GM12878 (cell line): Measurements from ENCODE around the gene EVX2. TPM values are rescaled to one million over a fixed set of nuclear protein-coding genes. Genes with fewer than 3 reads are reported as not detected.

Experiments
- ATAC-seq: fragments of 200-7000 bp; cut with Tn5 transposase; 3 replicates; pipeline ENCODE4 v1.9.1; 2020; ENCODE audit warnings: mild to moderate bottlenecking, moderate library complexity
- BruUV-seq: library from RNA; stranded (reverse); fragments of 400-500 nt; replicated peaks from 2 replicates; lab custom pipeline; 2021; lab: Mats Ljungman, UMichigan
- CTCF ChIA-PET: fragments of 300-600 bp; sonication (Branson Sonifier 250); formaldehyde crosslinking; extraction: SDS; loops from one replicate; lab custom pipeline; 2021; ENCODE audit warnings: inconsistent platforms; lab: Yijun Ruan, JAX
- POLR2A ChIA-PET: fragments of 350-600 bp; formaldehyde crosslinking; extraction: SDS; loops from one replicate; lab custom pipeline; 2021; ENCODE audit warnings: inconsistent platforms; lab: Charles Lee
- RAD21 ChIA-PET: fragments of 300-600 bp; sonication (Branson Sonifier 250); formaldehyde crosslinking; loops from one replicate; lab custom pipeline; 2023; ENCODE audit warnings: antibody characterized with exemption; ENCODE audit not compliant: unreplicated experiment; lab: Charles Lee
- SMC1A ChIA-PET: fragments of 300-600 bp; sonication (Branson Sonifier 250); formaldehyde crosslinking; loops from one replicate; lab custom pipeline; 2023; ENCODE audit not compliant: unreplicated experiment, uncharacterized antibody; lab: Charles Lee
- DNase-seq: peaks from one replicate; pipeline ENCODE4 v3.0.0-alpha.2; 2011; ENCODE audit warnings: low read depth, low spot score
- FAIRE-seq: peaks from 3 replicates; lab custom pipeline; 2011; peaks lifted over from hg19 to GRCh38; lab: Jason Lieb, UNC
- H2AFZ ChIP-seq: 2 replicates; pipeline ENCODE4 v1.6.0; 2011; ENCODE audit warnings: low read depth, low read length, control low read depth; ENCODE audit not compliant: control insufficient read depth
- H3K27ac ChIP-seq: 2 replicates; pipeline ENCODE4 v1.5.1; 2011; ENCODE audit warnings: control low read depth; ENCODE audit not compliant: control insufficient read depth, insufficient read depth
- H3K27me3 ChIP-seq, 2 experiments: replicated peaks in 1 of 2; 2 replicates each; pipeline versions ENCODE4 v1.6.0 to v1.6.1; 2011; ENCODE audit warnings: low read length in 1 of 2; ENCODE audit not compliant: control insufficient read depth in 2 of 2, insufficient read depth in 2 of 2
- H3K36me3 ChIP-seq, 2 experiments: 2 replicates each; pipeline ENCODE4 v1.5.1; 2011; ENCODE audit warnings: low read length in 1 of 2; ENCODE audit not compliant: control insufficient read depth in 2 of 2, insufficient read depth in 2 of 2
- H3K4me1 ChIP-seq: 2 replicates; pipeline ENCODE4 v1.6.1; 2011; ENCODE audit warnings: mild to moderate bottlenecking, low read length, moderate library complexity, mixed read lengths; ENCODE audit not compliant: control insufficient read depth, insufficient read depth
- H3K4me2 ChIP-seq: 2 replicates; pipeline ENCODE4 v1.6.0; 2011; ENCODE audit warnings: control low read depth; ENCODE audit not compliant: control insufficient read depth, insufficient read depth
- H3K4me3 ChIP-seq: fragments of 200-600 bp; sonication (generic); 2 replicates; pipeline ENCODE4 v1.5.1; 2016
- H3K79me2 ChIP-seq: 2 replicates; pipeline ENCODE4 v1.6.0; 2011; ENCODE audit warnings: low read length; ENCODE audit not compliant: control insufficient read depth, insufficient read depth
- H3K9ac ChIP-seq: 2 replicates; pipeline ENCODE4 v1.8.0; 2011; ENCODE audit warnings: low read length, control low read depth, mixed read lengths; ENCODE audit not compliant: control insufficient read depth, insufficient read depth
- H3K9me3 ChIP-seq: replicated peaks from 3 replicates; pipeline ENCODE4 v1.5.1; 2011; ENCODE audit warnings: mild to moderate bottlenecking, low read length; ENCODE audit not compliant: control insufficient read depth, insufficient read depth
- H4K20me1 ChIP-seq: 2 replicates; pipeline ENCODE4 v1.6.0; 2011; ENCODE audit not compliant: control insufficient read depth, insufficient read depth
- FOS ChIP-seq: IDR thresholded peaks from 3 replicates; pipeline ENCODE4 v1.6.1; 2011; ENCODE audit warnings: borderline replicate concordance; ENCODE audit not compliant: insufficient read length; ENCODE audit errors: extremely low read depth
- MYB ChIP-seq: fragments of 150-350 bp; IDR thresholded peaks from 2 replicates; pipeline ENCODE4 v1.6.1; 2014; ENCODE audit warnings: mild to moderate bottlenecking, low read depth, low read length, borderline replicate concordance
- NFIC ChIP-seq: IDR thresholded peaks from 2 replicates; pipeline ENCODE4 v1.6.1; 2012; ENCODE audit warnings: low read depth, mild to moderate bottlenecking, inconsistent platforms, low read length, moderate library complexity
- RUNX3 ChIP-seq: IDR thresholded peaks from 2 replicates; pipeline ENCODE4 v1.6.1; 2012; ENCODE audit warnings: low read length, inconsistent platforms
- SIX5 ChIP-seq: IDR thresholded peaks from 2 replicates; pipeline ENCODE4 v1.6.1; 2011; ENCODE audit warnings: mild to moderate bottlenecking, low read depth, low read length, moderate library complexity; ENCODE audit not compliant: severe bottlenecking
- ZNF24 ChIP-seq: fragments of 450-650 bp; IDR thresholded peaks from 2 replicates; pipeline ENCODE4 v1.6.1; 2017; ENCODE audit warnings: antibody characterized with exemption, mild to moderate bottlenecking
- WGBS: methylation state at CpG from one replicate; pipeline ENCODE4 v1.1.6; 2016; ENCODE audit warnings: low lambda C conversion rate; ENCODE audit not compliant: insufficient replicate concordance, insufficient coverage; ENCODE audit errors: missing lambda C conversion rate; 5-methylcytosine and 5-hydroxymethylcytosine counted together
- in situ Hi-C: fragments of 300-500 bp; cut with MboI; formaldehyde crosslinking; loops from 9 replicates; pipeline ENCODE4 v1.14.3; 2018; ENCODE audit warnings: mixed read lengths
- intact Hi-C: fragments of 100-400 bp; cut with micrococcal nuclease; formaldehyde crosslinking; loops from one replicate; pipeline ENCODE4 v1.14.2; 2022; ENCODE audit not compliant: unreplicated experiment
- polyA plus RNA-seq, 11 experiments: library from polyadenylated mRNA; depleted of rRNA in 4 of 11; unstranded in 6 of 11; stranded (reverse) in 5 of 11; fragments of >200 nt; fragmentation: Nextera tagmentation in 4 of 11; fragmentation: Illumina TruSeq in 1 of 11; extraction: Ambion mirVana in 4 of 11; extraction: Trizol in 1 of 11; gene quantifications; 1 replicate in 1 of 11; 2 replicates in 10 of 11; pipeline versions ENCODE4 v1.2.1 to v1.2.3, GENCODE V29; 2011 to 2016; ENCODE audit warnings: inconsistent platforms in 2 of 11, missing spikeins in 2 of 11, low read depth in 1 of 11
- total RNA-seq, 4 experiments: library from RNA; depleted of rRNA in 3 of 4; stranded (reverse); fragments of >200 nt in 3 of 4; fragmentation: Illumina TruSeq in 1 of 4; extraction: Trizol in 1 of 4; gene quantifications; 2 replicates each; pipeline versions ENCODE4 v1.2.1 to v1.2.3, GENCODE V29; 2013 to 2021

Gene EVX2
- total and polyA plus RNA-seq, 10 of the 15 experiments (the other 5 are each of a cell fraction or from before 2014, with no cell fraction given), result not detected

DNA sequence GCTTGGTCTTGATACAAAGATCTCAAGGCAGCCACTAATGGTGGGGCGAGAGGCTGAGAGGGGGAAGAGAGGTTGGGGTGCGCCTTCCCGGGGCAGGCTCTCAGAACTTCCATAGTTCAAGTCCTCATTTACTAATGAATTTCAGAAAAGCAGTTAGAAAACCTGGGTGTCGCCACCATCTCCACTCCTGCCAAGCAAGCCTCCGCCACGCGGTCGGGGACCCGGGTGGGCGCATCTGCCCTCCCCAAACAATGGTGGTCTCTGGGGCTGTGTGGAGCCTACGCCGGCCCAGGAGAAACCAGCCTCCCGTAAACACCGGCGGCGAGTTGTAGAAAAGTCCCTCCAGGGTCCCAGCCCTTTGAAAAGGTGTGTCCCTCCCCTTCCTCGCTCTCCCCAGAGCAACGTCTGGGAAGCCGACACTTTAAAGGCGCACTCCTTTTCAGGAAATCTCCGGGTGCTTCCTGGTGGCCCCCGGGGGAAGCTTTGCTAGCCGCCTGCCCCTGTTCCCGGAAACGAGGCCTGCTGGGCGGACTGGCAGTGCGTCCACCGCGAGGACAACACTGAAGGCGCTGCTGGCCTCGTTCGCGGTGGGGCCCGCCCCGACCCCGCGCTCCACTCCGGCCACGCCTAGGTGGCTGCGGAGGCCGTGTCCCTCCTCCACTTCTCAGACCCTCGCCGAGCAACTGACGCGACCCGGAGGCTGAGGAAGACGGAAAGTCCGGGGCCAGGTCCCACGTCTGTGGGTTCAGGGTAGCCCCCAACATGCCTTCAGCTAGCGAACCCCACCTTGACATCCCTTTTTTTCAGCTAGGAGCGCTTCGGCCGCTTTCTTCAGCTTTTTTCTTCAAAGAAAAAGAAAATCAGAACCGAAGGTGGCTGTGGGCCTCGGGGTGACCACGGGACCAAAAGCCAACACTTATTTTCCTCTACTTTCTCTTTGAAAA, 16.8 kb downstream of the EVX2 start (continued):
- TF ChIP-seq MYB, result no peak
- no peak for TF ChIP-seq ZNF24

DNA sequence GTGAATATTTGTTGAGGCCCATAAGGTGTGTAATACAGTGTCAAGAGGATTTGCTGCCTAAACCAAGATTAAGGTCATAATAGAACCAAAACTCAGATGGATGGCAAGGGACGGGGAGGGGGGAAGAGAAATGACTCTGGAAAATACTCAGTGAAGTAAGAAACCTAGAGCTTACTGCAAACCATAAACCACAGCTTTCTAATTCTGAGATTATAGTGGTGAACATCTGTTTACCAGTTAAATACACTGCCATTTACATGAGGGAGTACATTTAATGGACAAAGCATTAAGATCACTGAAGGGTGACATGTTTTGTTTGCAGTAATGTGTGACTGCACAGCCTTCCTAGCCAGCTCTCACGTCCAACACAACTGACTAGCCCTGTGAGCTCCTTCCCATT, 19.8 kb downstream of the EVX2 start:
- H3K27ac ChIP-seq, result no peak overlapping the region
- TF ChIP-seq SIX5, result no peak
- TF ChIP-seq NFIC, result 0 out of 2 replicates have a peak, but pooled peaks have one; percentile 21
- peak; percentile 71 for TF ChIP-seq RUNX3
- TF ChIP-seq FOS, result no peak
- TF ChIP-seq, all 136 proteins: peak for 2
- ChIA-PET CTCF (interaction anchor here (0.5 kb wide), 1 partner anchor 459 kb away, joined by 3 read pairs; no protein-coding TSS in a partner anchor), POLR2A (no interaction called here), SMC1A (interaction anchor here (0.6 kb wide), 1 partner anchor 32 kb away, joined by 3 read pairs; no protein-coding TSS in a partner anchor), RAD21 (no interaction called here)
- in situ Hi-C loops, result no loop called here
- no peak; the same call in 2 of the 3 replicates for ATAC-seq
- 0% methylated on average over 2 of the region's 2 CpGs for WGBS
- no peak for DNase-seq
- no peaks in the 10 kb centered on the region for H3K4me1 ChIP-seq
- no peak overlapping the region for H3K4me2 ChIP-seq
- no TSS peak for BruUV-seq
- peaks cover 14 to 21% of the 10 kb centered on the region in 2 experiments for H3K27me3 ChIP-seq
- no peak overlapping the region for H3K9ac ChIP-seq
- H3K4me3 ChIP-seq, result no peak overlapping the region
- no peaks in the 10 kb centered on the region for H3K36me3 ChIP-seq
- no peaks in the 10 kb centered on the region for H4K20me1 ChIP-seq
- intact Hi-C loops, result no loop called here
- no peak overlapping the region for H2AFZ ChIP-seq
- no peaks in the 10 kb centered on the region; the same call in 2 of the 3 replicates for H3K9me3 ChIP-seq
- H3K79me2 ChIP-seq, result no peaks in the 10 kb centered on the region
- FAIRE-seq, result peak; percentile 89
